ENCODE data around the gene LRP4.

GRCh38 chr11:46914363-46914762, 4.0 kb downstream of the LRP4 start:
- TF ChIP-seq EP300 (IDR thresholded peaks at IDR 0.05; ENCODE audit: borderline replicate concordance in 1 of 2, low read depth in 2 of 2, low read length in 2 of 2) (no peak), ATF3 (IDR thresholded peaks at IDR 0.05; ENCODE audit: insufficient read depth, low read depth, low read length) (no peak), YY1 (IDR thresholded peaks at IDR 0.05; ENCODE audit: low read depth, low read length) (no peak)
